GM08714 (cell line): ENCODE data around the gene PNLIPRP3.

Experiments used
- H3K4me3 ChIP-seq: fragments of 200-500 bp; sonication (Bioruptor generic); 2 replicates; pipeline ENCODE4 v1.5.1; 2014; ENCODE audit warnings: mild to moderate bottlenecking, low read length, inconsistent platforms
- ZNF274 ChIP-seq: IDR thresholded peaks from 2 replicates; pipeline ENCODE4 v1.6.1; 2012; ENCODE audit warnings: mild to moderate bottlenecking, low read depth, low read length

Gene PNLIPRP3

GRCh38 chr10:116466715-116467422 is 39.2 kb downstream of the PNLIPRP3 start:
- no peak overlapping the region for H3K4me3 ChIP-seq
- no peak for TF ChIP-seq ZNF274

- no peak for TF ChIP-seq ZNF274
- H3K4me3 ChIP-seq: no peak overlapping the region
These were observed 41.8 kb downstream of the PNLIPRP3 start for GRCh38 chr10:116469437-116469836.

GRCh38 chr10:116470071-116470470 is 42.4 kb downstream of the PNLIPRP3 start:
- H3K4me3 ChIP-seq: no peak overlapping the region
- no peak for TF ChIP-seq ZNF274

- no peak overlapping the region for H3K4me3 ChIP-seq
- TF ChIP-seq ZNF274: no peak
These were observed 43.2 kb downstream of the PNLIPRP3 start for GRCh38 chr10:116470768-116471415.

GRCh38 chr10:116472891-116473290 is 45.2 kb downstream of the PNLIPRP3 start:
- H3K4me3 ChIP-seq: no peak overlapping the region
- no peak for TF ChIP-seq ZNF274

- no peak overlapping the region for H3K4me3 ChIP-seq
- TF ChIP-seq ZNF274: no peak
These were observed 48.2 kb downstream of the PNLIPRP3 start for GRCh38 chr10:116475866-116476265.

GRCh38 chr10:116476461-116476860 is 48.8 kb downstream of the PNLIPRP3 start:
- no peak for TF ChIP-seq ZNF274
- no peak overlapping the region for H3K4me3 ChIP-seq

- H3K4me3 ChIP-seq: no peak overlapping the region
- TF ChIP-seq ZNF274: no peak
These were observed 50.5 kb downstream of the PNLIPRP3 start for GRCh38 chr10:116477986-116478664.

GRCh38 chr10:116486770-116487448 is 59.3 kb downstream of the PNLIPRP3 start:
- no peak overlapping the region for H3K4me3 ChIP-seq
- no peak for TF ChIP-seq ZNF274

- no peak overlapping the region for H3K4me3 ChIP-seq
- no peak for TF ChIP-seq ZNF274
These were observed 60.1 kb downstream of the PNLIPRP3 start for GRCh38 chr10:116487522-116488430.

GRCh38 chr10:116489460-116489859 is 61.8 kb downstream of the PNLIPRP3 start:
- no peak for TF ChIP-seq ZNF274

GRCh38 chr10:116490028-116490662 is 62.5 kb downstream of the PNLIPRP3 start:
- TF ChIP-seq ZNF274: no peak

More at GRCh38 chr10:116489460-116489859, 61.8 kb downstream of the PNLIPRP3 start:
- H3K4me3 ChIP-seq: no peak overlapping the region

GRCh38 chr10:116504786-116505185 is 77.1 kb downstream of the PNLIPRP3 start:
- H3K4me3 ChIP-seq: no peak overlapping the region
- no peak for TF ChIP-seq ZNF274

More at GRCh38 chr10:116490028-116490662, 62.5 kb downstream of the PNLIPRP3 start:
- no peak overlapping the region for H3K4me3 ChIP-seq

GRCh38 chr10:116510565-116510964 is 82.9 kb downstream of the PNLIPRP3 start:
- TF ChIP-seq ZNF274: no peak
- H3K4me3 ChIP-seq: no peak overlapping the region
